Activated T-helper 17 cell treated with anti-CD3 and anti-CD28 coated beads, Interleukin-2, amount 50 U/mL, for 72 hours (primary cell): Measurements from ENCODE around the gene TRABD. TPM values are rescaled to one million over a fixed set of nuclear protein-coding genes. Genes with fewer than 3 reads are reported as not detected.
A peak's percentile ranks its signal among the peaks of the same experiment; 100 is the strongest.

Experiments
- ATAC-seq: fragments of 150-1000 bp; cut with Tn5 transposase; replicated peaks from 2 replicates; pipeline ENCODE4 v1.10.0; 2021; ENCODE audit warnings: mild to moderate bottlenecking, moderate library complexity
- H3K27ac Mint-ChIP-seq: one replicate; pipeline ENCODE4 v1.8.0; 2022; ENCODE audit warnings: mixed read lengths
- H3K27me3 Mint-ChIP-seq: one replicate; pipeline ENCODE4 v1.8.0; 2022; ENCODE audit warnings: mixed read lengths
- H3K36me3 Mint-ChIP-seq: one replicate; pipeline ENCODE4 v1.8.0; 2022; ENCODE audit warnings: low read depth, mild to moderate bottlenecking, mixed read lengths
- H3K4me1 Mint-ChIP-seq: one replicate; pipeline ENCODE4 v1.8.0; 2022; ENCODE audit warnings: mixed read lengths
- H3K4me3 Mint-ChIP-seq: one replicate; pipeline ENCODE4 v1.8.0; 2022; ENCODE audit warnings: mild to moderate bottlenecking, mixed read lengths
- H3K9me3 Mint-ChIP-seq: one replicate; pipeline ENCODE4 v1.8.0; 2022; ENCODE audit warnings: mixed read lengths
- total RNA-seq, 2 donors: library from RNA; stranded (reverse); gene quantifications; one replicate each; pipeline ENCODE4 v1.2.3, GENCODE V29; 2022

Gene TRABD
- total RNA-seq, 2 donors from 2014 or later: 70.1 to 116 TPM

DNA sequence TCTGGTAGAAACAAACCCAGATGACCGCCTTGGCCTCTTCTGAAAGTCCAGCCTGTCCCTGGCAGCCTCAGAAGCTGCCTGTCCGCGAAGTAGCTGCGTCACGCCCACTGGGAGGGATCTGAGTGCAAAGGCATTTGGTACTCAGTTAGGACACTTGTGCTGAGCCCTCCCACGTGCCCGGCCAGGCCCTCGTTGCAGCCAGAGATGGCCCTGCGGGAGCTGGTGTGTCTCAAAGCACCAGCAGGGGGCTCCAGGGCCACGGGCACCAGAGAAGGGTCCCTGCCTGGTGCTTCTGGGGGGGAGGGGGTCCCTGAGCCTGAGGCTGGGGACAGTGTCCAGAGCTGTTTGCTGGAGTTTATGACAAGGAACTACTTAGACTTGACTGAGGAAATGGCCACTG lies 20.9 kb downstream of the TRABD start:
- ATAC-seq: no peak
- peaks cover 57% of the 10 kb centered on the region for H3K36me3 Mint-ChIP-seq
- no peak overlapping the region for H3K4me3 Mint-ChIP-seq
- no peak overlapping the region for H3K27ac Mint-ChIP-seq
- H3K9me3 Mint-ChIP-seq: no peaks in the 10 kb centered on the region
- no peaks in the 10 kb centered on the region for H3K27me3 Mint-ChIP-seq
- H3K4me1 Mint-ChIP-seq: peaks cover 9% of the 10 kb centered on the region

DNA sequence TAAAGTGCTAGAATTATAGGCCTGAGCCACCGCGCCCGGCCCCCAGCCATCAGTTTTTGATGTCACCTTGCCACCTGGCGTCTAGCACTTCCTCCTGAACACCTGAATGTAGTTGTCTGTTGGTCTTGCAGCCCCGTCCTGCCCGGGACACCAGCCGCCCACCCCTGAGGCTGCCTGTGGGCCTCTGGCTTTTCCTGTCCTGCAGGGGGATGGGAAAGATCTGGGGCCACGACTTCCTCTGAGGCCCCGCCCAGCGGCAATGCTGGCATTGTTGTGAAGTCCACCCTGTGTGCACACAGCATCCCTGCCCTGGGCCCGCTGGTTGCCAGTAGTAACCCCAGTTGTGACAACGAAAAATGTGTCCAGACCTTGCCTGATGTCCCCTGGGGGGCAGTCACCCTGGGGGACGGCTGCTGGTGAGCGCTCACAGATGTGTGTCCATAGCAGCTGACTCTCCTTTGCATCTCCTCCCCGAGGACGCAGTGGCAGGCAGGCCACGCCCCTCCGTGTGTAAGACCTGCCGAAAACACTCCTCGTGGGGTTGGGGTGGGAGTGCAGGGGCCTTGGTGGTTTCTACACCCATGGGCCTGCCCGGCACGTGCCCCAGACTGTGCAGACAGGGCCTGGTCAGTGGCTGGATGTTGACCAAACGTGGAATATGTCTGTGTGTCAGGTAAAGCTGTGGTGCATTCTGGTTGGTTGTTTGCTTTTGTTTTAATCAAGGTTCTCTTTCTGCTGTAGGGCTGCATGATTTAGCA lies 21.8 kb downstream of the TRABD start:
- ATAC-seq: no peak
- Mint-ChIP-seq H3K9me3 (no peaks in the 10 kb centered on the region), H3K27ac (no peak overlapping the region), H3K4me1 (peaks cover 6% of the 10 kb centered on the region), H3K4me3 (no peak overlapping the region), H3K27me3 (no peaks in the 10 kb centered on the region), H3K36me3 (peaks cover 61% of the 10 kb centered on the region)

DNA sequence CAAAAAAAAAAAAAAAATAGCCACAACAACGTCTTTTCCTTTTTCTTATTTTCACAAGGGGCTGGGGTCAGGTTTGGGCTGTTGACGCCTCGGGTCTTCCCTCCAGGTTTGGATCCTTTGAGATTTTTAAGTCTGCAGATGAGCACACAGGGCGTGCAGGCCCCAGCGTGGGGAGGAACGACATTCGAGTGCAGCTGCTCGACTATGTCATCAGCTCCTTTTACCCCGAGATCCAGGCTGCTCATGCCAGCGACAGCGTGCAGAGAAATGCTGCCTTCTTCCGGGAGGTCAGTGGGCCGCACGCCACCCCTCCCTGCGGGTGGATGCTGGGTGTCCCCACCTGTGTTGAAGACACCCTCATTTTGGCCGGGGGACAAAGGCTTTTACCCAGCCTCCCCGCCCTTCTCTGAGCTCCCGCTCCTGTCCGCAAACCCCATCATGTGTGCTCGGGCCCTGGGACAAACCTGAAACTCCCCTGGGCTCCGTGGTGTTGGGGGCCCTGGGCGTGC lies 22.8 kb downstream of the TRABD start:
- Mint-ChIP-seq H3K27ac (no peak overlapping the region), H3K9me3 (no peaks in the 10 kb centered on the region), H3K4me3 (no peak overlapping the region), H3K4me1 (peaks cover 9% of the 10 kb centered on the region), H3K27me3 (no peaks in the 10 kb centered on the region), H3K36me3 (peaks cover 62% of the 10 kb centered on the region)
- ATAC-seq: no peak

DNA sequence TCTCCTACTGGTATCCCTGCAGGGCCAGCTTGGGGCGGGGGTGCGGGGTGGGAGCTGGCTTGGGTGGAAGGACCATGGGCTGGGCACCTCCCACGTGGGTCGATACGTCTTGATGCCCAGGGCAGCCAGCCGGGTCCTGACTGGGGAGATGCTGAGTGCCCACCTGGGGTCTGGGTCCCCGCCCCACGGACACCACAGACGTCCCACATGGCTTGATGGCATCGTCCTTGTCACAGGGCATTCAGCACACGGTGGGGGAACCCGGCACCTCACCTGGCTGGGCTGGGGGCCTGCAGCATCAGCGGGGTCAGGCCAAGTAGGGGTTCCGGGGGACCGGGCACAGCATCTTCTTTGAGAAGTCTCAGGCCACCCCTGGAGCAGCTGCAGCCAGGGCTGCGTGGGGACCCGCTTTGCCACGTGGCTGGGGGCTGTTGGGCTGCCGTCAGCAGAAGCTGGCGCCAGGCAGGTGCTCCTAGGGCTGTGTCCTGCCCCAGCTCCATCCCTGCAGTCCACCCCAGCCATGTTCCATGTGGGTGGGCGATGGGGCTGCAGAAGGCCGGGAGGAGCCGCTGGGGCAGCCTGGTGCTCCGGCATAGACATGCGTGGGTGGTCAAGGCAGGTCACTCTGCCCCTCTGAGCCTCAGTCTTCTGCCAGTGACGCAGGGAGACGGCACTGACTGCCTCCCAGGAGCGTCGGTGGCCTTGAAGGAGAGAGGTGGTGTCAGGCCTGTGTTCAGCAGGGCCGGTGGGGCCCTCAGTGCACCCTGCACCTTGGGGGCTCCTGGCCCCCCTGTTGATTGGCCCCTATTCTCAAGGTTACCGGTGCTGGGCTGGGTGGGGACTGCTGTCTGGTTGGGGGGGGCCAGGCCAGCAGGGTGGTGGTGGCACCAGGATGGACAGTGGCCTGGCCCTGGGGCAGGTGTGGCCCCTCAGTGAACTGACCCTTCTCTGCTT lies 23.5 kb downstream of the TRABD start:
- H3K27ac Mint-ChIP-seq: peak overlapping the region; percentile 32
- H3K4me1 Mint-ChIP-seq: peaks cover 9% of the 10 kb centered on the region
- H3K36me3 Mint-ChIP-seq: peaks cover 62% of the 10 kb centered on the region
- H3K27me3 Mint-ChIP-seq: no peaks in the 10 kb centered on the region
- peak; percentile 26 for ATAC-seq
- H3K4me3 Mint-ChIP-seq: no peak overlapping the region
- H3K9me3 Mint-ChIP-seq: no peaks in the 10 kb centered on the region

DNA sequence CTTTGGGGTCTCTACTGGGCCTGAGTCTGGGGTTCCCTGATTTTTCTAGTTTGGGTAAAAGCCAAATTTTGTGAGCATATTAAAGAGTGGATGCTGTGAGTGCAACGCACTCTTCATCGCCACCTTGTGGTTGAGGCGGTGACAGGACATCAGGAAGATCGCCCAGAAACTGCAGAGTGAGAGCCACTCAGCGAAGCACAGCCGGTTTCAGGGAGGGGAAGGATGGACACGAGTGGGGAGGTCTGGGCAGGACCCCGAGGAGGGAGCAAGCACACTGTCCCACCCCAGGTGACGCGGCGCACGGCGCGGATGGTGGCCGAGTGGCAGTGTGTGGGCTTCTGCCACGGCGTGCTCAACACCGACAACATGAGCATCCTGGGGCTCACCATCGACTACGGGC lies 24.2 kb downstream of the TRABD start:
- Mint-ChIP-seq H3K27ac (peak overlapping the region; percentile 32), H3K4me3 (no peak overlapping the region), H3K9me3 (no peaks in the 10 kb centered on the region), H3K27me3 (no peaks in the 10 kb centered on the region), H3K4me1 (peaks cover 13% of the 10 kb centered on the region), H3K36me3 (peaks cover 61% of the 10 kb centered on the region)
- peak; percentile 74 for ATAC-seq

DNA sequence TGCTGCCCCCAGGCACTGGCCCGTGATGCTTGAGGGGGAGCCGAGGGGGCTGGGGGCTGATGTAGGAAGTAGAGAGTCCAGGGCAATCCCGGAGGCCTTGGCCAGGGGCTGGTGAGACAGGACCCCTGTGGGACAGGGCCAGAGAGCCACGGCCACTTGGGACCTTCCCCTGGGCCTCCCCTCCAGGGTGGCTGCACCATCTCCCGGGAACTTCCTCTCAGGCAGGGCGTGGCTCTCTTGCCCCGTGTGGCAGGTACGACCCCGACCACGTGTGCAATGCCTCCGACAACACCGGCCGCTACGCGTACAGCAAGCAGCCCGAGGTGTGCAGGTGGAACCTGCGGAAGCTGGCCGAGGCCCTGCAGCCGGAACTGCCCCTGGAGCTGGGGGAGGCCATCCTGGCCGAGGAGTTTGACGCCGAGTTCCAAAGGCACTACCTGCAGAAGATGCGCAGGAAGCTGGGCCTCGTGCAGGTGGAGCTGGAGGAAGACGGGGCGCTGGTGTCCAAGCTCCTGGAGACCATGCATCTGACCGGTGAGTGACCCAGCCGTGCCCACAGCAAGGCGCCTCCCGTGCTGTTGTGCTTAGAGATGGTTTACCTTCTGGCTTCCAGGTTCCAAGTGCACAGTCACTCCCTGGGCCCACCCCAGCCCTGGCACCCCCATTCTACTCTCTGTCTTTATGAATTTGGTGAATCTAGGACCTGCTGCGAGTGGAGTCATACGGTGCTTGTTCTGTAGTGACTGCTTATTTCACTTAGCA lies 24.8 kb downstream of the TRABD start:
- H3K4me3 Mint-ChIP-seq: no peak overlapping the region
- H3K4me1 Mint-ChIP-seq: peaks cover 16% of the 10 kb centered on the region
- H3K36me3 Mint-ChIP-seq: peaks cover 60% of the 10 kb centered on the region
- no peaks in the 10 kb centered on the region for H3K9me3 Mint-ChIP-seq
- H3K27me3 Mint-ChIP-seq: no peaks in the 10 kb centered on the region
- ATAC-seq: no peak
- no peak overlapping the region for H3K27ac Mint-ChIP-seq

DNA sequence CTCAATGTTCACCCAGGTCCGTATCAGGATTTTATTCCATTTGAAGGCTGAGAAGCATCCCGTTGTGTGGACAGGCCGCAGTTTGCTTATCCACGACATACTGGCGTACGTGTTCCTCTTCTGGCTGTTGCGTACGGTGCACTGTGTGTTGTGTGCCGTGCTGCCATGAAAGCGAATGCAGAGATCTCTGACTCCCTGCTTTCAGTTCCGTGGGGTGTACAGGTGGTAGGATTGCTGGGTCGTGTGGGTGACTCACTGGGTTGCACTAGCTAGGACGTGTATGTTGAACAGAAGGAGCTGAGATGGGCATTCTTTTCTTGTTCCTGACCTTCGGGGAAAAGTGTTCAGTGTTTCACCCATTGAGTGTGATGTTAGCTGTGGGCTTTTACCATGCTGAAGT lies 25.4 kb downstream of the TRABD start:
- Mint-ChIP-seq H3K27ac (no peak overlapping the region), H3K4me3 (no peak overlapping the region), H3K9me3 (no peaks in the 10 kb centered on the region), H3K36me3 (peaks cover 65% of the 10 kb centered on the region), H3K27me3 (no peaks in the 10 kb centered on the region), H3K4me1 (peaks cover 16% of the 10 kb centered on the region)
- ATAC-seq: no peak

DNA sequence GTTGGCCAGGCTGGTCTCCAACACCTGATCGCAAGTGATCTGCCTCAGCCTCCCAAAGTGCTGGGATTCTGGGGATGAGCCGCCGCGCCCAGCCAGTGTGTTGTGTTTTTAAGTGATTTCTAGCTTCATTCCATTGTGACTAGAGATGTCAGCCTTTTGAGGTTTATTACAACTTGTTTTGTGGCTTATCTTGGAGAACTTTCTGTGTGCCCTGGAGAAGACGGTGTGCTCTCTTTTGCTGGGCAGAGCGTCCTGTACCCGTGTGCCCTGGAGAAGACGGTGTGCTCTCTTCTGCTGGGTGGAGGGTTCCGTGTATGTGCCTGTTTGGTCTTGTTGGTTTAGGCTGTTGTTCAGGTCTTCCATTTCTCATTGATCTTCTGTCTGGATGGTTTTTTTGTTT lies 27.6 kb downstream of the TRABD start:
- Mint-ChIP-seq H3K27me3 (no peaks in the 10 kb centered on the region), H3K4me3 (no peak overlapping the region), H3K36me3 (peaks cover 71% of the 10 kb centered on the region), H3K27ac (peak overlapping the region; percentile 20), H3K9me3 (no peaks in the 10 kb centered on the region), H3K4me1 (peaks cover 16% of the 10 kb centered on the region)
- ATAC-seq: no peak

DNA sequence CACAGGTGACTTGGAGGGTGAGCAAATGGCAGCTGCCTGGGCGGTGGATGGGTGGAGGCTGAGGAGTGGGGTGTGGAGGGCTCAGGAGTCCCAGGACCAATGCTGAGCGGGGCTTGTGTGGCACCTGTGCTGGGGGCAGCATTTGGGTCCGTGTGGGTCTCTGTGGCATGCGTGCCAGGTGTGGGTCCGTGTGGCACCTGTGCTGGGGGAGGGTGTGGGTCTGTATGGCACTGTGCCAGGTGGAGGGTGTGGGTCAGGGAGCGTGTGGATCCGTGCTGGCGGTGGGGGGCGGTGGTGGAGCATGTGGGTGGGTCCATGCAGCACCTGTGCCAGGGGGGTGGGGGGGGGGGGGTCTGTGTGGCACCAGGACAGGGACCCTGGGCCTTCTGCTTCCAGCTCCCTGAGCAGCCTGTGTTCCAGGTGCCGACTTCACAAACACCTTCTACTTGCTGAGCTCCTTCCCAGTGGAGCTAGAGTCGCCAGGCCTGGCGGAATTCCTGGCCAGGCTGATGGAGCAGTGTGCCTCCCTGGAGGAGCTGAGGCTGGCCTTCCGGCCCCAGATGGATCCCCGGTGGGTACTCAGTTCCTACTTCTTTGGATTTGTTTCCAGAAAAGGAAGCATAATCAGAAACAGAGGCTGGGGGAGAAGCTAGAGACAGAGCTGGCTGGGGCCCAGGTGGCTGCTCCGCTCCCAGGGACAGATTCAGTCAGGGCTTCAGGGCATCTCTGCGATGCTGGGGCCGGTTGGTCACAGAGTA lies 29.8 kb downstream of the TRABD start:
- Mint-ChIP-seq H3K27me3 (no peaks in the 10 kb centered on the region), H3K36me3 (peaks cover 61% of the 10 kb centered on the region), H3K4me3 (no peak overlapping the region), H3K9me3 (no peaks in the 10 kb centered on the region), H3K4me1 (peaks cover 10% of the 10 kb centered on the region), H3K27ac (peak overlapping the region; percentile 8)
- ATAC-seq: no peak

DNA sequence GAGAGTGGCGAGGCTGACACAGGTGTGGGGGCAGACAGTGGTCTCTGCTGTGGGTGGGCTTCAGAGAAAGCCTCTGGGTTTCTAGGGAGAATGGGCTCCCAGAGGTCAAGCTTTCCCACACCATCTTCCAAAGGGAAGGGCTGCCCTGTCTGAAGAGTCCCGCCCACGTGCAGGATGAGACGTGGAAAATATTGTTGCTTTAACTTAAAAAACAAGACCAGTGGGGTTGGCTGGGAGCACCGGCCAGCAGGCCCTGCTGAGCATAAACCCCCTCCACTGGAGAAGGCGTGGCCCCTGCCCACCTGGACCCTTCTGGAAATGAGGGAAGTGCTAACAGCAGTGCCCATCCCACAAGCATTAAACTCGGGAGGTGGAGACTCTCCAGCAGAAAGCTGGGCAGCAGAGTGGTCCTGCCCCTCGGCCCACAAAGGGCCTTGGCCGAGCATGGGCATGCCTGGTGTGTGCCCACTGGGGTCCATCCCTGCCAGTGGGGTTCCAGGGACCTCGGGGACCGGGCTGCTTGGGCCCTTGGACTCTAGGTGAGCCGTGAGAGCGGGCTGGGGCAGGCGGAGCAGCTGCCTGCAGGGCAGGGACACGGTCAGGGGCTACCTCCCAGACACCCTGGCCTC lies 30.5 kb downstream of the TRABD start:
- ATAC-seq: no peak
- Mint-ChIP-seq H3K27me3 (no peaks in the 10 kb centered on the region), H3K9me3 (no peaks in the 10 kb centered on the region), H3K4me3 (no peak overlapping the region), H3K27ac (no peak overlapping the region), H3K36me3 (peaks cover 61% of the 10 kb centered on the region), H3K4me1 (peaks cover 10% of the 10 kb centered on the region)

DNA sequence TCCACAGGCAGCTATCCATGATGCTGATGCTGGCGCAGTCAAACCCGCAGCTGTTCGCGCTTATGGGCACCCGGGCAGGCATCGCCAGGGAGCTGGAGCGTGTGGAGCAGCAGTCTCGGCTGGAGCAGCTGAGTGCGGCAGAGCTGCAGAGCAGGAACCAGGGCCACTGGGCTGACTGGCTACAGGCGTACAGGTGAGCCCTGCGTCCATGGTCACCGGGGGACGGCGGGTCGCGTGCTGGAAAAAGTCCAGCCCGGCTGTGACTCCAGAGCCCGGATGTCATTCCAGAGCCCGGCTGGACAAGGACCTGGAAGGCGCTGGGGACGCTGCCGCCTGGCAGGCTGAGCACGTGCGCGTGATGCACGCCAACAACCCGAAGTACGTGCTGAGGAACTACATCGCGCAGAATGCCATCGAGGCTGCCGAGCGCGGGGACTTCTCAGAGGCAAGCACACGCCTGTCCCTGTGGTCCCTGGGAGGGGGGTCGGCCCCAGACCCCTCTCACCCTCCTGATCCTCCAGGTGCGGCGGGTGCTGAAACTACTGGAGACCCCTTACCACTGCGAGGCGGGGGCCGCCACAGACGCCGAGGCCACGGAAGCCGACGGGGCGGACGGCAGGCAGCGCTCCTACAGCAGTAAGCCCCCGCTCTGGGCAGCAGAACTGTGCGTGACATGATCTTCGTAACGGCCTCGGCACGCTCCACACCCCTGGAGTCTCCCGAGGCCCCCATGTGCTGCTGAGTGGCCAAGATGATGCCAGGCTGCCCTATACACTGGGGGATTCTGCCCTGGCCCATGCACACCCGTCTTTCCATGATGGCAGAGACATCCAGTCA lies 31.2 kb downstream of the TRABD start:
- peaks cover 10% of the 10 kb centered on the region for H3K4me1 Mint-ChIP-seq
- H3K9me3 Mint-ChIP-seq: no peaks in the 10 kb centered on the region
- H3K27me3 Mint-ChIP-seq: no peaks in the 10 kb centered on the region
- no peak overlapping the region for H3K27ac Mint-ChIP-seq
- ATAC-seq: no peak
- no peak overlapping the region for H3K4me3 Mint-ChIP-seq
- H3K36me3 Mint-ChIP-seq: peaks cover 60% of the 10 kb centered on the region

DNA sequence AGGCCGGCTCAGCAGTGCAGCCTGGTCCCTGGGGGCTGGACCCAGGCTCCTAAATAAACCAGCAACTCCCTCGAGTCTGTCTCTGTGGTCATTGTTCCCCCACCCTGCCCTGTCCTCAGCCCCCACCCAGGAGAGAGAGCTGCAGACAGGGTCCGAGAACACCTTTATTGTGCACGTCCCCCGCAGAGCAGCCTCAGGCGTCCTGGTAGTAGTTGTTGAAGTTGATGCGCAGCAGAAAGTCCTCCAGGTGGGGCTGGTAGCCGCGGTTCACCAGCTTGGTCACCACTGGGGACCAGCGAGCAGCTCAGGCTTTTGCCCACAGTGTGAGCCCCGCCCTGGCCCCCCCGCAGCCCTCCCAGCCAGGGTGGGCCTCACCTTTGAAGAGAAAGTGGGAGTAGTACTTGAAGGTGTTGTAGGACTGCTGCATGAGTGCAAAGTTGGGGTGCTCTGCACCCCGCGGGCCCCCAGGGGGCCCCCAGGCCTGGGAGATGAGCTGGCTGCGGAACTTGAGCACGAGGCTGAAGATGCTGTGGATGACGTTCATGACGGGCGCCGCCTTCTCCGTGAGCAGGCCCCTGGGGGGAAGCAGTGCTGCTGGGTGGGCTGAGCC lies 31.9 kb downstream of the TRABD start:
- ATAC-seq: no peak
- Mint-ChIP-seq H3K27ac (no peak overlapping the region), H3K4me3 (no peak overlapping the region), H3K4me1 (peaks cover 10% of the 10 kb centered on the region), H3K36me3 (peaks cover 60% of the 10 kb centered on the region), H3K27me3 (no peaks in the 10 kb centered on the region), H3K9me3 (no peaks in the 10 kb centered on the region)
